Superior temporal gyrus (tissue), 1 donor: ENCODE data around the gene GPR31.
A peak's percentile ranks its signal among the peaks of the same experiment; 100 is the strongest.

Experiments
- DNase-seq: peaks from one replicate; pipeline ENCODE4 v3.0.0-alpha.2; 2016; ENCODE audit errors: extremely low spot score

Gene GPR31

GRCh38 chr6:167137881-167138280 is 19.9 kb downstream of the GPR31 start:
- DNase-seq, result no peak

DNA sequence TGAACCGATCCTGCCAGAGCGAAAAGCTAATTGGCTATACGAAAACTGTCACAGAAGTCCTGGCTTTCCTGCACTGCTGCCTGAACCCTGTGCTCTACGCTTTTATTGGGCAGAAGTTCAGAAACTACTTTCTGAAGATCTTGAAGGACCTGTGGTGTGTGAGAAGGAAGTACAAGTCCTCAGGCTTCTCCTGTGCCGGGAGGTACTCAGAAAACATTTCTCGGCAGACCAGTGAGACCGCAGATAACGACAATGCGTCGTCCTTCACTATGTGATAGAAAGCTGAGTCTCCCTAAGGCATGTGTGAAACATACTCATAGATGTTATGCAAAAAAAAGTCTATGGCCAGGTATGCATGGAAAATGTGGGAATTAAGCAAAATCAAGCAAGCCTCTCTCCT is 20.7 kb downstream of the GPR31 start:
- no peak for DNase-seq

DNA sequence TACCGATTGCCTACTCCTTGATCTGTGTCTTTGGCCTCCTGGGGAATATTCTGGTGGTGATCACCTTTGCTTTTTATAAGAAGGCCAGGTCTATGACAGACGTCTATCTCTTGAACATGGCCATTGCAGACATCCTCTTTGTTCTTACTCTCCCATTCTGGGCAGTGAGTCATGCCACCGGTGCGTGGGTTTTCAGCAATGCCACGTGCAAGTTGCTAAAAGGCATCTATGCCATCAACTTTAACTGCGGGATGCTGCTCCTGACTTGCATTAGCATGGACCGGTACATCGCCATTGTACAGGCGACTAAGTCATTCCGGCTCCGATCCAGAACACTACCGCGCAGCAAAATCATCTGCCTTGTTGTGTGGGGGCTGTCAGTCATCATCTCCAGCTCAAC is 21.4 kb downstream of the GPR31 start:
- DNase-seq, result no peak

DNA sequence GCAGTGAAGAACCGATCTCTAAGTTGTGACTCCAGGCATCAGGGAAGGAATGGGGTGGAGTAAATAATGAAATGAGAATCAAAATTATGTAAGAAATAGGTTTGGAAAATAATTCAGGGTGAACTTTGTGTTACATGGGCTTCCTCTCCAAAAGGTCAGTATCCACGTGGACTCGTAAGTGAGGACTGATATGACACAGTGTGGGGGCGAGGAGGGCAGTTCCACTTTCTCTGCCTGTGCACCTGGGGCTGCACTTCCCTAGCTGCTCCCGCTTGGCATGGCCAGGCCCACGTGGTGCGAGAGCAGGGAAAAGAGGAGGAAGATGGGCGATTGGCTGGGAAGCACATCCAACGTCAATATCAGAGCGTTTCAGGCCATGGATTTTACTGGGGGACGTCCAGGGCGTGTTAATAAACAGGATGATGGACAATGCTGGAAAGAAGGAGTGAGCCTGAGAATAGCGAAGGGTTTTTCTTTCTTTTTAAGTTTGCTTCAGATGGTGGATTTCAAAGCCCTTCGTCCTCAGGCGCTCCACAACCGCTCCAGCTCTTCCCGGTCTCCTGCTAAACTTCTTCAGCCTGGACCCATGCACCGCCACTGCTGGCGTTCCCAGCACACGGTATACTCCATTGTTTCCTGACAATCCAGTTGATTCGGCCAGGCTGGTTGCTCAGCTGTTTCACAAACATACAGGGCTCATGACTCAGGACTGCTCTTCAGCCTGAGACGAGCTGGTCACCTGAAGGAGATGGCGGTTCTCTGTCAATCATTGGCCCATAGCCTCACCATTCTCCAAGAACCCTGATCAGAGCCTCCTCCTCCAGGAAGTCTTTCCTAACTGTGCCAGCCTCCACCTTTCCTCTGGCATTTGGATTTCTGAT is 23.1 kb downstream of the GPR31 start:
- no peak for DNase-seq

GRCh38 chr6:167130712-167131684 is 26.8 kb downstream of the GPR31 start:
- DNase-seq, result no peak

DNA sequence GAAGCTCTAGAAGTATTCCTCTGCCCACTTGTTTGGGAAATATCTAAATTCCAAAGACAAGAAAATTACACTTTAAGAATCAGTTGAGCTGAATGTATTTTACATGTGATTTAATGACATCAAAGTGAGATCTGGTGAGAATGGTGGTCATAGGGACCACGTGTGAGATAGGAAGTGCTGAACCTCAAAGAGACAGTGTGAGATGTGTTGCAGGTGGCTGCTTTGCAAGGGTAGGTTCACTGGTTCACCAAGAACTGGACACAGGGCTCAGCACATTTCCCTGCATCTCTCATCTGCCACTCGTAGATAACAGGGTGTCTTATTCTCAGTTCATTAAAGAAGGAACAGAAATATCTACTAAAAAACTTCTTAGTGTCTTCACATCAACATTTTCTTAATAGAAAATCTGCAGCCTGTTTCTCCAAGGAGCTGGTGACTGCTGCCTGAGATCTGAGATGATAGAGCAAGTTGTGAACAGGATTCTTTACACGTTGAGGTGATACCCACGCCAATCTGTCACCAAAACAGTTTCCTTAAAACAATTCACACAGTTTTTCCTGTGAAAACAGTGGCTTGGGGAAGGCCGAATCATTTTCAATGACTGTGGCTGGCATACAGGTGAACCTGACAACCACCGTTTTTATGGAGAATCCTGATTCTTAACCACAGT is 27.6 kb downstream of the GPR31 start:
- peak; percentile 39 for DNase-seq

DNA sequence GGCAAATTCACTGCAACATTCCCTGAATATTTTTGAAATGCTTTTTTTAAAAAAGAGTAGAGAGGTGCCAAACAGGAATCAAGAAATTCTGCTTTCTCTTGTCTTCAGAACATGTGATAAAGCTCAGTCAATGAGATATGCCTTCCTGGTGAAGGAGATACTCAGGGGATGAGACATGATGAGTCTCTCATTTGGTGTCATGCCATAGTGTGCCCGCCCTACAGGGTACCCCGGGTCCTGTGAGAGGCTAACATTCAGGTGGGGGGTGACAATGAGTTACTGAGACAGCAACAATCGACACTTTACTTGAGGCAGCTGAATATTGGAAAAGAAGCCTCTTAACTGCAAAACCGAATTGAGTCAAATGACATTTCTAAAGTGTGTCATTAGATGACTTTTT is 28.2 kb downstream of the GPR31 start:
- no peak for DNase-seq

DNA sequence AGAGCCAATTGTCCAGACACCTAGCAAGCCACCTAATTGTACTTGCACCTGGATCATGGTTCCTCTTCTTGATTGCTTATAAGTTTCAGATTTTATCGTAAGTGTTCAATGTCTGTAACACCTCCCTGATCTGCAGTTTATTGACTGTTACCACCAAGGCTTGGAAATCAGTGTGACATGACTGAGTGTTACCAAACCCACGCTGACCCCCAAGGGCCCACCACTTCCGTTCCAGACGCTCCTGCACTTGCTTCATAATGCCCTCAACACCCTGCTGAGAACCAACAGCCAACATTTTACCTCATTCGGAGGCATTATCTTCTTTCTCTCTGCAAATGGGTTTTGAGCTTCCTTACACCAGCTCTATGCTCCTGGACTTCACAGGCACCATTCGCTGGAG is 28.6 kb downstream of the GPR31 start:
- no peak for DNase-seq

GRCh38 chr6:167127785-167128531 is 29.8 kb downstream of the GPR31 start:
- no peak for DNase-seq

GRCh38 chr6:167125855-167126349 is 31.9 kb downstream of the GPR31 start:
- DNase-seq, result no peak

DNA sequence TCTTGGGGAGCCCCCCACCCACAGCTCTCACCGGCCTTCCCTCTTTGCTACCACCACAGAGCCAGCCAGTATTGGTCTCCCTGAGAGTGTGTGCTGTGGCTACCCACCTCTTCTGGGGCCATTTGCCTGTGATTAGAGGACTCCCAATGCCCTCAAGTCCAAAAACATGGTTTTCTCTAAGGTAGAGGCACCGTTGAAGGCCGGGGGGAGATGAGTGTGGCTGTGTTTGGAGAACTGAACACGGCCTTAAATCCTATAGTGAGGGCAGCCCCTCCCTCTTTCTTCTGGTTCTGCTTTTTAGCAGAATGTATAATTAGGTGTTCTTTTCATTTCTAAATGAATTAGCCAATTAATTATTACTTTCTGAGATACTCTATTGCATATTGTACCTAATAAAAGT is 32.4 kb downstream of the GPR31 start:
- no peak for DNase-seq

DNA sequence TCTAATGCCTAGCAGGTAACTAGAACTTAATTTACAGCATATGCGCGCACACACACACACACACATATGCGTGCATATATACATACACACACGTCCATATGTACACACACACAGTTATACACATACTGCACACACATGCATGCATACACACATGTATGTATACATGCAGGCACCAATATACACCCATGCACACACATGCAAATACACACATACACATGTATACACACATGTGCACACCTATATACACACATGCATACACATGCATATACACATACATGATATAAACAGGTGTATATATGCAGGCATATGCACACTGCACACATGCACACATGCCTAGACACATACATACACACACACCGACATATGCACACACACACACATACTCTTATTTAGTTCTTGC is 33.0 kb downstream of the GPR31 start:
- DNase-seq, result no peak

DNA sequence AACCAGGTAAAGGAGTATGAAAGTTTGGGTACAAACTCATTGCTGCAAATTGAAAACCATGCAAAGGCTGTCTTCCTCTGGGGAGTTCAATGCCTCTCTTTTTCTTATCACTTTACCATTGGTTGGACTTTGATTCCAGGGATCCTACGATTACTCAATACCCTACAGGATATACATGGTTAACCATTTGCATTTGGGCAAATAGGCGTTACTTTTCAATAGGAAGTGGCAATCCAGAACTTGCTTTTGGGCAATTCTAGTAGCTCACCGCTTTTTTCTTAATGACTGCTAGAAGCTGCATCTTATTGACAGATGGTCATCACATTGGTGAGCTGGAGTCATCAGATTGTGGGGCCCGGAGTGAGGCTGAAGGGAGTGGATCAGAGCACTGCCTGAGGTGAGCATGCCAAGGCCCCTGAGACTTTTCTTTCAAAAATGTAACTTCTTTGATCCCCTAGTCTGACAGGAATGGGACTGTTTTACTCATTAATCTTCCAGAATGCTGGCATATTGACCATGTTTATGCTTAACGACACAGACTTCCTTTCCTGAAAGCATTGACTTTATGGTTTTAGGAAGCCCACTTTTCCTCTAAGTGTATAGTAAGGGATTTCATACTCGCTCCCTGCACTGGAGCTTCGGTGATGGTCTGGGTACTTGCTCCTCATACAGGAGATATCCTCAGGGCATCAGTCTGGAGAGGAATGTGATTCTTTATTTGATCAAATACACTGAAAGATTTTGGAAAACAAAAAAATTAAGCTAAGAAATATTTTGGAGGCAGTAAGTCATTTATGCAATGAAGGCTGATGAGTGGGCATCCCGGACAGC is 34.7 kb downstream of the GPR31 start, which contains the start of gene CCR6:
TSS of gene CCR6 (plus strand) at position 270 of the 831 bp plus-strand sequence. CDS start 13,039 bp downstream, outside the sequence.
- no peak for DNase-seq

- DNase-seq, result no peak
Observed at GRCh38 chr6:167122041-167122826, 35.5 kb downstream of the GPR31 start.

DNA sequence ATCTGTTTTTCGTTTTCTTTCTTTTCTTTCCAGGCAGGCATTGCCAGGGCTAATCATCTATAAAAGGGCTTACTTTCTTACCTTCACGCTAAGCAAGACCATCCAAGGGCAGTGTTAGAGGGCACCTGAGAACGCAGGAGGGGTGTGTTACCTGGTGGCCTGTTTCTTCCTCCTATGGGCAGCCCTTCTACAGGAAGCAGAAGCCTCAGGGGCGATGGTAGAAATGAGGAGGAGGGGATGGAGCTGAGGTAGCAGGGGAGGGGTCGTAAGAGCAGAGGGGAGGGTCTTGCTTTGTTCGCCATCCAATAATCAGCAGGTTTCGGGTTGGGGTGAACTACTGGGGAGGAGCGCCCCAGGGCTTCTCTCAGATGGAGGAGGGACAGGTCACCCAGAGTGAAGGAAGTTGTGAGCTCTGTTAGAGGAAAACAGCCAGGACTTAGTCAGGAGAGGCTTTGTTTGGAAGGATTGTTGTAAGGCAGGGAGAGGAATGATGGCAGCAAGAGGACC is 36.4 kb downstream of the GPR31 start:
- DNase-seq, result no peak

GRCh38 chr6:167120583-167120903 is 37.2 kb downstream of the GPR31 start:
- DNase-seq, result no peak

- no peak for DNase-seq
Observed at GRCh38 chr6:167119670-167120582, 37.9 kb downstream of the GPR31 start.

- no peak for DNase-seq
Observed at GRCh38 chr6:167118839-167119238, 38.9 kb downstream of the GPR31 start.
